ENCODE results near the gene TNRC6B.

DNA sequence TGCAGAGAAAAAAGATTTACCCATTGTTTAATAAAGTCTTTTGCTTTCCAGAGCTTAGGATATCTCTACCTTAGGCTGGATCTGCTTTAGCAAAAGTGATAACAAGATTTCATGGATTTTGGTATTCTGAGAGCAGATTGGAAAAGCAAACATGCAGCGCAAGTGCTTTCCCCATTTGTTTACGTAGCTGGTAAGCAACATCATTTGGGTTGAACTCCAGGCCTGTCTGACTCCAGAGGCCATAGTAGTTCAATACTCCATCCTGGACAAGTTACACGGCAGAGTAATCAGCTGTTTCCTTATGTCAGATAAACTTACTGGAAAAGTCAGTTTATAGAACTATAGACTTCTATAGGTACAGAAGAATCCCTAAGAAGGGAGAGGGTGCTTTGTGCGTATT is 40.6 kb upstream of the TNRC6B start:
- no peak for TF ChIP-seq POLR2A (IDR thresholded peaks at IDR 0.05)
- TF ChIP-seq, protein P1, sequence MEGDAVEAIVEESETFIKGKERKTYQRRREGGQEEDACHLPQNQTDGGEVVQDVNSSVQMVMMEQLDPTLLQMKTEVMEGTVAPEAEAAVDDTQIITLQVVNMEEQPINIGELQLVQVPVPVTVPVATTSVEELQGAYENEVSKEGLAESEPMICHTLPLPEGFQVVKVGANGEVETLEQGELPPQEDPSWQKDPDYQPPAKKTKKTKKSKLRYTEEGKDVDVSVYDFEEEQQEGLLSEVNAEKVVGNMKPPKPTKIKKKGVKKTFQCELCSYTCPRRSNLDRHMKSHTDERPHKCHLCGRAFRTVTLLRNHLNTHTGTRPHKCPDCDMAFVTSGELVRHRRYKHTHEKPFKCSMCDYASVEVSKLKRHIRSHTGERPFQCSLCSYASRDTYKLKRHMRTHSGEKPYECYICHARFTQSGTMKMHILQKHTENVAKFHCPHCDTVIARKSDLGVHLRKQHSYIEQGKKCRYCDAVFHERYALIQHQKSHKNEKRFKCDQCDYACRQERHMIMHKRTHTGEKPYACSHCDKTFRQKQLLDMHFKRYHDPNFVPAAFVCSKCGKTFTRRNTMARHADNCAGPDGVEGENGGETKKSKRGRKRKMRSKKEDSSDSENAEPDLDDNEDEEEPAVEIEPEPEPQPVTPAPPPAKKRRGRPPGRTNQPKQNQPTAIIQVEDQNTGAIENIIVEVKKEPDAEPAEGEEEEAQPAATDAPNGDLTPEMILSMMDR (IDR thresholded peaks at IDR 0.05), result no peak
- no peak for TF ChIP-seq EP300 (IDR thresholded peaks at IDR 0.05)

Measured in tibial nerve (tissue), 4 donors.